Gastroesophageal sphincter (tissue), 4 donors: ENCODE measurements around the gene NLRC3. TPM values are rescaled to one million over a fixed set of nuclear protein-coding genes. Genes with fewer than 3 reads are reported as not detected.

Experiments used
- ATAC-seq: fragments of 150-250 bp; one replicate; pipeline ENCODE4 v1.9.1; 2016; ENCODE audit warnings: mild to moderate bottlenecking, moderate library complexity
- H3K27ac ChIP-seq, 4 donors: fragments of 200-600 bp; sonication (generic) in 3 of 4; 1 replicate in 3 of 4; 2 replicates in 1 of 4; pipeline ENCODE4 v1.5.1; 2016 to 2019
- H3K27me3 ChIP-seq: fragments of 200-600 bp; sonication (generic); one replicate; pipeline ENCODE4 v1.5.1; 2019
- H3K36me3 ChIP-seq, 2 donors: fragments of 200-600 bp; sonication (generic); one replicate each; pipeline ENCODE4 v1.5.1; 2019; ENCODE audit warnings: control low read depth in 1 of 2
- H3K4me1 ChIP-seq, 3 donors: fragments of 200-600 bp; sonication (generic); 1 replicate in 2 of 3; 2 replicates in 1 of 3; pipeline ENCODE4 v1.5.1; 2016 to 2019; ENCODE audit warnings: control low read depth in 2 of 3
- H3K4me3 ChIP-seq, 2 donors: fragments of 200-600 bp; sonication (generic); one replicate each; pipeline ENCODE4 v1.5.1; 2019; ENCODE audit warnings: mild to moderate bottlenecking in 1 of 2, moderate library complexity in 1 of 2
- H3K9me3 ChIP-seq, 3 donors: fragments of 200-600 bp; sonication (generic); one replicate each; pipeline ENCODE4 v1.5.1; 2017 to 2019; ENCODE audit warnings: control low read depth in 2 of 3
- EP300 ChIP-seq: sonication (generic); formaldehyde crosslinking; IDR thresholded peaks from one replicate; pipeline ENCODE4 v1.6.1; 2017; ENCODE audit warnings: antibody characterized with exemption, mild to moderate bottlenecking
- POLR2A ChIP-seq, 2 donors: fragments of 450-650 bp; IDR thresholded peaks; one replicate each; pipeline ENCODE4 v1.6.1; 2017; ENCODE audit warnings: antibody characterized with exemption in 2 of 2, mild to moderate bottlenecking in 2 of 2, moderate library complexity in 1 of 2
- POLR2AphosphoS5 ChIP-seq: sonication (generic); formaldehyde crosslinking; IDR thresholded peaks from one replicate; pipeline ENCODE4 v1.6.1; 2017; ENCODE audit warnings: antibody characterized with exemption
- WGBS, 2 donors: methylation state at CpG; one replicate each; pipeline ENCODE4 v1.1.5; 2018; ENCODE audit warnings: low coverage in 1 of 2; 5-methylcytosine and 5-hydroxymethylcytosine counted together
- total RNA-seq, 4 donors: library from RNA; depleted of rRNA; stranded (reverse); fragments of >200 nt; gene quantifications; one replicate each; pipeline ENCODE4 v1.1.0, GENCODE V29; 2016
- TF ChIP-seq, protein P1 (sequence below), 4 experiments: fragments of 200-600 bp in 2 of 4; fragments of 450-650 bp in 2 of 4; sonication (generic) in 1 of 4; IDR thresholded peaks; one replicate each; pipeline ENCODE4 v1.5.1; 2017 to 2019; ENCODE audit warnings: antibody characterized with exemption in 4 of 4, mild to moderate bottlenecking in 2 of 4, moderate library complexity in 2 of 4

NLRC3 gene
- total RNA-seq, 4 donors from 2014 or later, result 1.1 to 5.8 (median 1.4) TPM

DNA sequence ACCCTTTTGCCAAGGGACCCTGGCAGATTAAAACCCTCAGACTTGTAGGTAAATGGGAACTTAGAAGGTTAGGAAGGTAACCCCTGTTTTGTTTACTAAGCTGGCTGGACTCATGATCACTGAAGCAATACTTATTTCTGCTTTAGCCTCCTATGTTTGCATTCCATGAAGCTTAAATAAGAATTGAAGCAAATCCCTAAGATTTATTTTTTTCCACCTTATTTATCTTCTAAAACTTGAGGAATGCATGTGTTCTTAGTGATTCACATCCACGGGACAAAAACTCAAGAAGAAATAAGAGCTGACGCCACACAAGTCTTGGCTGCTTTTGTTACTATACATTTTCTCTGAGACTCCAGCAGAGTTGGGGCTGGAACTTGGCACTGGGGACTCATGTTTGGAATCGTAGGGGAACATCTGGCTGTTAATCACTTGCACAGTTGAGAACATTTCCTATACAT, 40.9 kb downstream of the NLRC3 start:
- H3K36me3 ChIP-seq, result peaks cover 0 to 85% of the 10 kb centered on the region in 2 donors
- H3K9me3 ChIP-seq, result no peaks in the 10 kb centered on the region
- no peak overlapping the region for H3K4me3 ChIP-seq
- peak overlapping the region in 3 of 4 donors; percentile 17 to 57 (median 46) for H3K27ac ChIP-seq
- TF ChIP-seq POLR2A (IDR thresholded peaks at IDR 0.05), result no peak
- no peak for TF ChIP-seq POLR2AphosphoS5
- TF ChIP-seq, protein P1, sequence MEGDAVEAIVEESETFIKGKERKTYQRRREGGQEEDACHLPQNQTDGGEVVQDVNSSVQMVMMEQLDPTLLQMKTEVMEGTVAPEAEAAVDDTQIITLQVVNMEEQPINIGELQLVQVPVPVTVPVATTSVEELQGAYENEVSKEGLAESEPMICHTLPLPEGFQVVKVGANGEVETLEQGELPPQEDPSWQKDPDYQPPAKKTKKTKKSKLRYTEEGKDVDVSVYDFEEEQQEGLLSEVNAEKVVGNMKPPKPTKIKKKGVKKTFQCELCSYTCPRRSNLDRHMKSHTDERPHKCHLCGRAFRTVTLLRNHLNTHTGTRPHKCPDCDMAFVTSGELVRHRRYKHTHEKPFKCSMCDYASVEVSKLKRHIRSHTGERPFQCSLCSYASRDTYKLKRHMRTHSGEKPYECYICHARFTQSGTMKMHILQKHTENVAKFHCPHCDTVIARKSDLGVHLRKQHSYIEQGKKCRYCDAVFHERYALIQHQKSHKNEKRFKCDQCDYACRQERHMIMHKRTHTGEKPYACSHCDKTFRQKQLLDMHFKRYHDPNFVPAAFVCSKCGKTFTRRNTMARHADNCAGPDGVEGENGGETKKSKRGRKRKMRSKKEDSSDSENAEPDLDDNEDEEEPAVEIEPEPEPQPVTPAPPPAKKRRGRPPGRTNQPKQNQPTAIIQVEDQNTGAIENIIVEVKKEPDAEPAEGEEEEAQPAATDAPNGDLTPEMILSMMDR (IDR thresholded peaks at IDR 0.05), result no peak
- TF ChIP-seq EP300, result no peak
- ATAC-seq, result no peak
- 27 to 37% methylated on average over 3 of the region's 3 CpGs for WGBS, 2 donors
- no peaks in the 10 kb centered on the region for H3K27me3 ChIP-seq
- peaks cover 0 to 23% (median 3%) of the 10 kb centered on the region in 3 donors for H3K4me1 ChIP-seq

DNA sequence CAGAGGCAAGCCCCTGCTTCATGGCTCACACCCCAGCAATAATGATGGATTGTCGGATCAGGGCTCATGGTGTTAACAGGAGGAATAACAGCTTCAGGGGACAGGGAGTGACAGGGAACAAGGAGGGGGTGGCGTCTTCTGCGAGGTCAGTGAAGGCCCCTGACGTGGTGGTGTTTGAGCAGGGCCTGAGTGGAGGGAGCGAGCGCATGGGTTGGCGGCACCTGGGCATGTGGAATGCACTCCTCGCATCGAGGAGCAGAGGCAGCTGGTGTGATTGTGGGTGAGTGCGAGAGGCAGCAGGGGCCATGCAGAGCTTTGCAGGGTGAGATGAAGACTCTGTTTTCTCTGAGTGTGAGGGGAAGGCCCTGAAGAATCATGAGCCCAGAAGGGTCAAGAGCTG, 43.1 kb downstream of the NLRC3 start:
- H3K9me3 ChIP-seq, result no peaks in the 10 kb centered on the region
- whole genome bisulfite sequencing, 2 donors, result 96% methylated on average over 9 of the region's 10 CpGs; no CpG with 5 or more reads in 1 of the 2 donors
- no peak for ATAC-seq
- no peak overlapping the region for H3K27ac ChIP-seq
- peaks cover 0 to 80% of the 10 kb centered on the region in 2 donors for H3K36me3 ChIP-seq
- H3K4me3 ChIP-seq, result no peak overlapping the region
- no peaks in the 10 kb centered on the region for H3K27me3 ChIP-seq
- peaks cover 0 to 23% (median 3%) of the 10 kb centered on the region in 3 donors for H3K4me1 ChIP-seq
- TF ChIP-seq POLR2AphosphoS5, result no peak
- no peak for TF ChIP-seq EP300
- no peak for TF ChIP-seq POLR2A (IDR thresholded peaks at IDR 0.05)
- TF ChIP-seq, protein P1 (IDR thresholded peaks at IDR 0.05), result no peak

DNA sequence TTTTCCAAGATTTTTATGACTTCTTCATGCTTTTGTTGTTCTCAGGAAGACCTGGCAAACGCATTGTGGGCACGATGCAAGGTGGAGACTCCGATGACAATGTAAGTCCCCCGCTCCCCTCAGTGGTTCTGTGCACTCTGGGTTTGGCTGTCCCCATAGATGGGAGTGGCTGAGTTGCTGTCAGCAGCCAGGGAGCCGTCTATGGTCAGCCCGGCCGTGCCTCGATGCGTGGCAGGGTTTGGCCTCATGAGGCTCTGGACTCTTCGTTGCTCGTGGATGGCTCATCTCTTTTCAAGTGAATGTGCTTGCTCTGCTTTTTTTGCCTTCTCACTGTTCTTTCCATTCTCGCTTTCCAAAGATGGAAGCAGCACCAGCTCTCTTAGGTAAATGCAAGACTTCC, 44.5 kb downstream of the NLRC3 start:
- peaks cover 0 to 24% (median 3%) of the 10 kb centered on the region in 3 donors for H3K4me1 ChIP-seq
- ATAC-seq, result no peak
- H3K4me3 ChIP-seq, result no peak overlapping the region
- no peaks in the 10 kb centered on the region for H3K9me3 ChIP-seq
- H3K36me3 ChIP-seq, result peaks cover 0 to 85% of the 10 kb centered on the region in 2 donors
- WGBS, 2 donors, result 90 to 92% methylated on average over 10 to 11 of the region's 12 CpGs
- TF ChIP-seq, protein P1 (IDR thresholded peaks at IDR 0.05), result no peak
- TF ChIP-seq EP300, result no peak
- no peak for TF ChIP-seq POLR2A (IDR thresholded peaks at IDR 0.05)
- TF ChIP-seq POLR2AphosphoS5, result no peak
- no peaks in the 10 kb centered on the region for H3K27me3 ChIP-seq
- H3K27ac ChIP-seq, result no peak overlapping the region

DNA sequence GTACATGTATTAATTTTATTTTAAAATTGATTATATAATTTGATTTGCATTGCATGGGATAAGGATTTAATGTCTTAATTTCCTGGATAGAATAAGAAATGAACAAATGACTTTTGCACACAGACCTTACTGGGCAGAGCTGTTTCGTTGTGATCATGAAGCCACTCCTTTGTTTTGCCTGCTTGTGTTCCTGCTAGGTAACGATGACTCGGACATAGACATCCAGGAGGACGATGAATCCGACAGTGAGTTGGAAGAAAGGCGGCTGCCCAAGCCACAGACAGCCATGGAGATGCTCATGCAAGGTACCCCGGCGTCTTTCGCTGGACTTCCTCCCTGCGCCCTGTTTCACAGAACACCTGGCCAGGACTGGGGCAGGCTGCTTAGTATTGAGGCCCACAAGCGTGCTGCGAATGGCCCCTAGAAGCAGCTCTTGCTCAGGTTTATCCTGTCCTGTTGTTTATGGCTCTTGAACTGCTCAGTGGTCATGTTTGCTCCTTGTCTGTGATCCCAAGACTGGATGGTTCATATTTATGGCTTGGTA, 46.8 kb downstream of the NLRC3 start:
- Histone ChIP-seq H3K36me3 (peaks cover 0 to 87% of the 10 kb centered on the region in 2 donors), H3K27me3 (no peaks in the 10 kb centered on the region), H3K4me3 (no peak overlapping the region), H3K9me3 (no peaks in the 10 kb centered on the region), H3K4me1 (peaks cover 0 to 9% (median 0%) of the 10 kb centered on the region in 3 donors), H3K27ac (no peak overlapping the region)
- WGBS, 2 donors, result 95 to 100% methylated on average over 5 to 9 of the region's 12 CpGs
- ATAC-seq, result no peak
- TF ChIP-seq EP300, result no peak
- no peak for TF ChIP-seq POLR2A (IDR thresholded peaks at IDR 0.05)
- TF ChIP-seq, protein P1 (IDR thresholded peaks at IDR 0.05), result no peak
- TF ChIP-seq POLR2AphosphoS5, result no peak

DNA sequence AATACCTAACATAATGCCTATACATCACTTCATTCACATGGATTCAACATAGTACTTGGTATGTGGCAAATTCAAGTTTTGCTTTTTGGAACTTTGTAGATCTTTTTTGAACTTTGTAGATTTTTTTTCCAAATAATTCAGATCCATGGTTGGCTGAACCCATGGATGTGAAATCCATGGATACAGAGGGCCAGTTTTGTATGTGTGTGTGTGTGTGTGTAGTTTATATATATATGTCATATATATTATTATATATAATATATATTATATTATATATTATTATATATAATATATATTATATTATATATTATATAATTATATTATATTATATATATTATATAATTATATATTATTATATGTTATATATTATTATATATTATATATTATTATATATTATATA, 48.0 kb downstream of the NLRC3 start:
- no peak for ATAC-seq
- peaks cover 0 to 6% (median 0%) of the 10 kb centered on the region in 3 donors for H3K4me1 ChIP-seq
- H3K27me3 ChIP-seq, result no peaks in the 10 kb centered on the region
- no peak overlapping the region for H3K4me3 ChIP-seq
- H3K9me3 ChIP-seq, result no peaks in the 10 kb centered on the region
- no peak overlapping the region for H3K27ac ChIP-seq
- peaks cover 0 to 87% of the 10 kb centered on the region in 2 donors for H3K36me3 ChIP-seq
- no peak for TF ChIP-seq POLR2AphosphoS5
- TF ChIP-seq POLR2A (IDR thresholded peaks at IDR 0.05), result no peak
- no peak for TF ChIP-seq EP300
